K562 treated with DMSO at 1 percent for 4 hours (cell line): ENCODE measurements around the gene ZDHHC24. TPM values are rescaled to one million over a fixed set of nuclear protein-coding genes. Genes with fewer than 3 reads are reported as not detected.

ENCODE experiments used
- total RNA-seq: library from RNA; unstranded; fragments of 300-600 nt; gene quantifications from 2 replicates; pipeline ENCODE4 v1.2.3, GENCODE V29; 2022; ENCODE audit not compliant: insufficient read depth

Gene ZDHHC24, protein sequence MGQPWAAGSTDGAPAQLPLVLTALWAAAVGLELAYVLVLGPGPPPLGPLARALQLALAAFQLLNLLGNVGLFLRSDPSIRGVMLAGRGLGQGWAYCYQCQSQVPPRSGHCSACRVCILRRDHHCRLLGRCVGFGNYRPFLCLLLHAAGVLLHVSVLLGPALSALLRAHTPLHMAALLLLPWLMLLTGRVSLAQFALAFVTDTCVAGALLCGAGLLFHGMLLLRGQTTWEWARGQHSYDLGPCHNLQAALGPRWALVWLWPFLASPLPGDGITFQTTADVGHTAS
- total RNA-seq: 9.4 and 10.1 TPM in 2 replicates

DNA sequence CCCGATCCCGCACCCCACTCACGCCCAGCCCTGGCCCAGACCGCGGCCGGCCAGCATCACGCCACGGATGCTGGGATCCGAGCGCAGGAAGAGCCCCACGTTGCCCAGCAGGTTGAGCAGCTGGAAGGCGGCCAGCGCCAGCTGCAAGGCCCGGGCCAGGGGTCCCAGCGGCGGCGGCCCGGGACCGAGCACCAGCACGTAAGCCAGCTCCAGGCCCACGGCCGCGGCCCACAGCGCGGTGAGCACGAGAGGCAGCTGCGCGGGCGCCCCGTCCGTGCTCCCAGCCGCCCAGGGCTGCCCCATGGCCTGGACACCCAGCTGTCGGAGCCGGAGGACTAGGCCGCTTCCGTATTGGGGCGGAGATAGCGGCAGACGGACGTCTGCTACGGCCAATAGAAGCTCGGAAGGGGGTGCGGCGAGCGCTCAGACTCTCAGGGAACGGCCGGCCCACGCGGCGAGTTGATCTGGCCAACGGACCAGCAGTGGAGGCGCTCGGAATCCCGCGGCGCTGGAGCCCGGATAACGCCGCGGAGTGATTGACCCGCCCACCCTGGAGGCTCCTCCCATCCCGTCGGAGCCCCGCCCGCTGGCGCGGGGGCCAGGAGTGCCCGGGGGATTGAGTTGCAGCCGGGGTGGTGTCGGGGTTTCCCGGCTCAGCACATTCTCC is at the start of gene ZDHHC24:
TSS of gene ZDHHC24 (minus strand) at position 348 of the 667 bp plus-strand sequence. CDS start at position 303, 45 bp downstream.

DNA sequence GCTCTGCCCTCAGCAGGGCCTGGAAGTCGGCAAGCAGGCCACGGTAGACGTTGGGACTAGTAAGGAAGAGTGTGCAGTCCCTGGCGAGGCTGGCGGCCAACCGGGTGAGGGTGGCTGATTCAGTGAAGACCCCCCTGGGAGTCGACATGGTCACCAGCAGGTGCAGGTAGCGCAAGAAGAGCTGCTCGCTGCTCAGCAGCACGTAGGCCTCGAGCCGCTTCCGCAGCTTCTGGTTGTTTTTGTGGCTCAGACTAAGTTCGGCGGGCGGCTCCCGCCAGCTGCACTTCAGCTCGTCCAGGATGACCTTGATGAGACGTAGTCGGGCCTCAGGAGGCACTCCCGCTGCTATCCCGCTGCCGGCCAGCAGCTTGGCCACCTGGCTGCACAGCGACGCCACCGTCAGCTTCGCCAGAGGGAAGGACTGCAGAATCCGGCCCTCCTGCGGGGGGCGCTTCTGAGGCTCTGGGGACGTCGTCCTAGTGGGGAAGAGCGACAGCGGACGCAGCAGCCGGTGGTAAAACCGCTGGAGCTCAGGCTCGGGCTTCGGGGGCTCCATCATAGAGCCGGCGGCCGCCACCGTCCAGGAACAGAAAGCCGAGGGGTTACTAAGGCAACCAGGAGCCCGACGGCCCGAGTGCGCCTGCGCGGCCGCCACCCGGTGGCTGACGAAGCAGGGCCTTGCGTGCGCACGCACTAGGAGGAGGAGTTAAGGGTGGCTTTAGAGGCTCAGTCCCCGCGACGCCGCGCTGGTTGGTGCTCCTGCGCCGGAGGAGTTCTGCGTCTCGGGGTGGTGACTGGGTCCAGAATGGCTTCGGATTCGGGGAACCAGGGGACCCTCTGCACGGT is 46.8 kb upstream of the ZDHHC24 start, which contains the start of the genes CCDC87 and CCS:
TSS of gene CCDC87 (minus strand) at position 607 of the 846 bp plus-strand sequence. CDS start at position 559, 48 bp downstream.
TSS of gene CCS (plus strand) at position 729 of the 846 bp plus-strand sequence. CDS start at position 806, 77 bp downstream.

DNA sequence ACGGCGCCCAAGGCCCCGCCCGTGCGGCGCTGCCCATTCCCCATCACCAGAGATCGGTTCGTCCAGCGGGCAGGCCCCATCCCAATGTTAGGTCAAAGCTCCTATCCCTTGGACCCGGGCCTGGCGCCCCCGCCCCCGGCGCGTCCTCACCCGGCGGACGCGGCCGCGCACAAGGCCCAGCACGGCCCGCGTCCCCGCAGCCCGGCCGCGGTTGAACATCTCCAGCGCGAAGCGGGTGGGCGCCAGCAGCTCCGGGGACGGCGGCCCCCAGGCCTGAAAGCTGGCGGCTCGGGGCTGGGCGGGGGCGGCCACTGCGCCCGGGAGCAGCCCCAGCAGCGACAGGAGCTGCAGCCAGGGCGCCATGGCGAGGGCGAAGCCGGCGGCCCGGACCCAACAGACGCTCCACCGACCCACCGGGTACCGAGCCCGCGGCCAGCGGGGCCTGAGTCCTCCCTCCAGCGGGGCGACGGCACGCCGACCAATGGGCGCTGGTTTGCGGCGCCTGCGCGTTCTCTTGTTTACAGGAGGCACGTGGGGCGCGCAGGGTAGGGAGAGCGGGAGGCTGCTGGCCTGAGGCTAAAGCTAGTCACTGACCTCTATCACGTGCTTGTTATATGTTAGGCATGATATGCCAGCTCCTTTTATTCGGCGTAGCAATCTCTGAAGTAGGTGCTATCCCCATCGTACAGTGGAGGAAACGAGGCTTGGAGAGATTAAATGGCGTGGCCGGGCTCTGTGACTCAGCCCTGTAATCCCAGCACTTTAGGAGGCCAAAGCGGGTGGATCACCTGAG is 22.5 kb upstream of the ZDHHC24 start, which contains the start of gene CTSF:
TSS of gene CTSF (minus strand) at position 483 of the 793 bp plus-strand sequence. CDS start at position 363, 120 bp downstream.

DNA sequence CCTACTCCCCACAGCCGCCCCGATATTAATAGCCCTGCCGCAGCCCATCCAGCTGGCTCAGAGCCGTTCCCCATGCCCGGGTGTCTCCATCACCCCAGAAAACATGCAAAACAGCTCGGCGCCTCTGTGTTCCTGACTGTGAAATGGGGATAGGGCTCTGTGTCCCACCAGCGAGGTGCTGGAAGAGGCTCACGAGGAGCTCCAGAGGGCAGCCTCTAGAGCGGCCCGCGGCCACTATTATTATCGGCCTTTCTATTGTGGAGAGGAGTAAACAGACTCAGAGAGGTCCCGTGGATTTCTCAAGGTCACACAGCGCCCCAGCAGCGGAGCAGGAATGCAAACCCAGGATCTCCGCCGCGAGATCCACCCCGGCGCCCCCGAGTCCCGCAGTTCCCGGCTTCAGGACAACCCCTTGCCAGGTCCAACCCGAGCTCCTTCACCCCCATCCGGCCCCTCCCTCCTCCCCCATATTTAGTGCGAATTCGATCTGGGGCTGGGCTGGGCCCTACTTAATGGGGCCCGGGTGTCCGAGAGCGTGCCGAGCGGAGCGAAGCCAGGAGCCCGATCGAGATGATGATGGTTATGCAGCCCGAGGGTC is 619 bp upstream of the ZDHHC24 start, which contains the start of gene ACTN3:
TSS of gene ACTN3 (plus strand) at position 536 of the 598 bp plus-strand sequence. CDS start at position 571, 35 bp downstream.

DNA sequence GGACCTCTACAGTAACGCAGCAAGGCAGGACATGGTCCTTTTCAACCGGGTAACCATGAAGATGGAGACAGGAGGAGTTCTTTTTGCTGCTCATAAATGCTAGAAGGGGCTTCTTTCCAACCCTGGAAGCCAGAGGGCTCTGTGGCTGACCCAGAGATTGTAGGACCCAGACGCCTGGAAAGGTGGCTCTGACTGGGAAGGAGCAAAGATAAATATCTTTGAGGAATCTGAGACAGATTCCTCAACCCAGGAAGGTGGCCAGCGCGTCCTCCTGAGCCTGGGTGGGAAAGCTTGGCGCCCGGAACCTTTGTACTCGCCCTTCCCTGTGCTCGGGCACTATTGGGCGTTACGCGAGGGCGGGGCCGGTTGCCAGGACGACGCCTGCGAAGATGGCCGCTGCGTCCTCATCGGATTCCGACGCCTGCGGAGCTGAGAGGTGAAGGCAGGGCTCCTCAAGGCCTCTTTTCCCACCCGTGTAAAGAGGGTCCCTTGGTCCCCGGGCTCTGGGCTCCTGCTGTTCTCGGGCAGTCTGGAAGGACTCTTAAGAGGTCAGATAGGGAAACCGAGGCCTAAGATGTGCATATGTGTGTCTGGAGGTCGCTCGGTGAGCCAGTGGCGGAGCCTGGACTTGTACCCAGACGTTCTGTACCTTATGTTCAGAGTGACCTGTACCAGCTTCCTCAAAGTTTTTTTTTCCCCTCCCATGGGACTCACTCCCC is 35.4 kb downstream of the ZDHHC24 start, which contains the start of gene BBS1:
TSS of gene BBS1 (plus strand) at position 365 of the 719 bp plus-strand sequence. CDS start at position 390, 25 bp downstream.

DNA sequence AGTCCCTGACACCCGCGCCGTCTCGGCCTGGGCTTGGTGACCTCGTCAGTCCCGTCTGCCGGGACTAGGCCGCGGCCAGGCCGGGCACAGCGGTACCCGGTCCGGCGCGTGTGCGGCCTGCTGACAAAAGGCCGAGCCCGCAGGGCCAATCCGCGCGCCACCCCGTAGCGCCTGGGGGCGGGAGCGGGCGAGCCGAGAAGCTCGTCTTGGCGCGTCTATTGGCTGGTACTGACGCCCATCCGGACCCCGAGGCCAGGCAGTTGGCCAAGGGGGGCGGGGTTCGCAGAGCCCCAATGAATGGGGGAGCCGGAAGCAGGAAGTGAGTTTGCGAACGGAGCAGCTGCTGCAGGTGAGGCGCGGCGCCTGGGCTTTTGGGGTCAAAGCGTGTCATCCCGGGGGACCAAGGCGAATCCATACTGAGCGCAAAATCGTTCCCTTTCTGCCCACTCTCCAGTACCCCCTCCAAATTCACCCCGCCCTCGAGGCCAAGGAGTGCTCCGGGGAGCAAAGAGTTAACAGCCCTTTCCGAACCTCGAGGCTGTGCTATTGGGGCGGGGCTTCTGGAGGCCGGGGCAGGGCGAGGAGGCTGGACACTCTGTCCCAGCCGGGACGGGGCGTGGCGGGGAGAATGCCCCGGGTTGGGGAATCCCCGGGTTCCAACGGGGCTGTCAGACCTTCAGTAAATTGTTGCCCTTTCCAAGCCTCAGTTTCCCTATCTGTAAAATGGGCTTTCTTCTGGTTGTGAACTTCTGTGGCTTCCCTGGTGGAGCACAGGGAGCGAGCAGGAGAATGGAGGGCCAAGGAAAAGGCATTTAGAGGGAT is 65.5 kb downstream of the ZDHHC24 start, which contains the start of gene DPP3:
TSS of gene DPP3 (plus strand) at position 318 of the 822 bp plus-strand sequence. CDS start 1,767 bp downstream, outside the sequence.

Other genes with a start within 250 kb of the ZDHHC24 start
- not detected in 2 replicates for gene CD248, start 229.0 kb downstream of the ZDHHC24 start, total RNA-seq
- 0.90 and 1.9 TPM in 2 replicates for gene RIN1, start 209.6 kb downstream of the ZDHHC24 start, total RNA-seq
- 44.5 and 51.4 TPM in 2 replicates for gene BRMS1, start 200.9 kb downstream of the ZDHHC24 start, total RNA-seq
- 23.2 and 25.5 TPM in 2 replicates for gene B4GAT1, start 198.4 kb downstream of the ZDHHC24 start, total RNA-seq
- 5.8 and 11.3 TPM in 2 replicates for gene SLC29A2, start 174.3 kb downstream of the ZDHHC24 start, total RNA-seq
- gene NPAS4, start 125.0 kb downstream of the ZDHHC24 start, total RNA-seq: not detected in 2 replicates
- gene MRPL11, start 107.2 kb downstream of the ZDHHC24 start, total RNA-seq: 51.8 and 54.1 TPM in 2 replicates
- gene PELI3, start 79.1 kb downstream of the ZDHHC24 start, total RNA-seq: 3.5 and 4.1 TPM in 2 replicates
- gene DPP3, start 65.6 kb downstream of the ZDHHC24 start, total RNA-seq: 35.2 and 38.6 TPM in 2 replicates
- gene BBS1, start 35.4 kb downstream of the ZDHHC24 start, total RNA-seq: 8.4 and 10.2 TPM in 2 replicates
- gene ACTN3, start 855 bp upstream of the ZDHHC24 start, total RNA-seq: not detected in 2 replicates
- 18.6 and 19.2 TPM in 2 replicates for gene CTSF, start 22.6 kb upstream of the ZDHHC24 start, total RNA-seq
- gene CCDC87, start 47.0 kb upstream of the ZDHHC24 start, total RNA-seq: not detected in 2 replicates
- 28.8 and 29.9 TPM in 2 replicates for gene CCS, start 47.1 kb upstream of the ZDHHC24 start, total RNA-seq
- gene RBM14, start 70.6 kb upstream of the ZDHHC24 start, total RNA-seq: 85.3 and 90.1 TPM in 2 replicates
- gene RBM4, start 92.7 kb upstream of the ZDHHC24 start, total RNA-seq: 99.5 and 116 TPM in 2 replicates
- gene RBM4B, start 131.8 kb upstream of the ZDHHC24 start, total RNA-seq: 13.2 and 15.2 TPM in 2 replicates
- 26.3 and 31.5 TPM in 2 replicates for gene SPTBN2, start 183.2 kb upstream of the ZDHHC24 start, total RNA-seq